Fibroblast of skin of right quadriceps (primary cell): Measurements from ENCODE around the gene NOP10.

ENCODE experiments used
- DNase-seq: peaks from one replicate; pipeline ENCODE4 v3.0.0-alpha.2; 2013

Gene NOP10

GRCh38 chr15:34330279-34330678 is 12.7 kb downstream of the NOP10 start:
- DNase-seq, result no peak

- no peak for DNase-seq
Observed at GRCh38 chr15:34329006-34329405, 13.9 kb downstream of the NOP10 start.

- DNase-seq, result no peak
Observed at GRCh38 chr15:34327906-34328305, 15.0 kb downstream of the NOP10 start.

- no peak for DNase-seq
Observed at GRCh38 chr15:34325368-34325767, 17.6 kb downstream of the NOP10 start.

GRCh38 chr15:34324933-34325332 is 18.0 kb downstream of the NOP10 start:
- no peak for DNase-seq

- no peak for DNase-seq
Observed at GRCh38 chr15:34323217-34323616, 19.7 kb downstream of the NOP10 start.

- DNase-seq, result peak; percentile 62
Observed at GRCh38 chr15:34318277-34319079, 24.5 kb downstream of the NOP10 start.

- DNase-seq, result no peak
Observed at GRCh38 chr15:34314491-34315490, 28.1 kb downstream of the NOP10 start.

GRCh38 chr15:34311563-34311962 is 31.4 kb downstream of the NOP10 start:
- DNase-seq, result no peak

- peak; percentile 35 for DNase-seq
Observed at GRCh38 chr15:34304613-34305012, 38.3 kb downstream of the NOP10 start.

GRCh38 chr15:34301058-34301457 is 41.9 kb downstream of the NOP10 start:
- DNase-seq, result no peak

GRCh38 chr15:34297059-34297458 is 45.9 kb downstream of the NOP10 start:
- peak; percentile 14 for DNase-seq

GRCh38 chr15:34292621-34293020 is 50.3 kb downstream of the NOP10 start:
- DNase-seq, result no peak
